ENCODE data around the gene TFF1.

The TFF1 gene

DNA sequence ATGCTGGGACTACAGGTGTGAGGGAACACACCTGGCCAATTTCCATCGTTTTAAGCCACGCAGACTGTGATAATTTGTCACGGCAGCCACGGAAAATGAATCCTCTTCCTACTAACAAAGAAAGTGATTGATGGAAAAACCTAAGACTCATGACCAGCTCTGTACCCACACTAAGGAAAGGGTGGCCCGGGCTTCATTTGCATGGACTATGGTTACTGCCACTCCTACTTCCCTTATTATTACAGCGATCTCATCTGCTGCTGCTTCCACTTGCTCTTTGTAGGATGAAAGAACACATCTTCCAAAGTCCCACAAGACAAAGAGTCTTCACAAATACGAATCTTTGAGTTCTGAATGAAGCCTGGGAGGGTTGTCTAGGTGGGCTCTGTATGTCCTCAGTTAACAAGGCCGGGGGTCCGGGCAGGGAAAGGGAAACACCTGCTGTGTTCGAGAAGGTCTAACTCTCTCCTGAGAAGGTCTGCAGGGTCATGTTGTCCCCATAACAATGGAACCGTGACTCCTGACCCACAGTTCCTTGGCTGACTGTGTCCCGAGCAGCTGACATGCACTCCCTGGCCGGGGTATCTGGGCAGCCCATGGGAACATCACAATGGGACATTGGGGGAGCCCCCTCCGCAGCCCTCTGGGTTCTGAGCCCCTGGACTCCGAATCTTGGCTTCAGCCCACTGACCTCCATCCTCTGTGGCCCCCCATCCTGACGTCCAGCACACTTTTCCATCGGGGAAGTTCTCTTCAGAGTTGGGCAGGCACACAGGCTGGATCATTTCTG lies 13.3 kb upstream of the TFF1 start:
- DNase-seq: no peak

DNA sequence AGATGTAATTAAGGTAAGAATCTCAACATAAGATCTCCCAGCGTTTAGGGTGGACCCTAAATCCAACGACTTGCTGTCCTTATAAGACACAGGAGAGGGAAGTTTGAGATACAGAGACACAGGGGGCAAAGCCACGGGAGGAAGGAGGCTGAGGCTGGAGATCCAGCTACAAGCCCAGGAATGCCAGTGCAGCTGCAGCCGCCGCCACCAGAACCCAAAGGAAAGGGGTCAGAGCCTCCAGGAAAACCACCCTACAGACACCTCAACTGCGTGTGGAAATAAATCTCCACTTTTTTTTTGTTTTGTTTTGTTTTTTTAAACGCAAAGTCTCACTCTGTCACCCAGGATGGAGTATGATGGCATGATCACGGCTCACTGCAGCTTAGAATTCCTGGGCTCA lies 12.1 kb upstream of the TFF1 start:
- DNase-seq: no peak

DNA sequence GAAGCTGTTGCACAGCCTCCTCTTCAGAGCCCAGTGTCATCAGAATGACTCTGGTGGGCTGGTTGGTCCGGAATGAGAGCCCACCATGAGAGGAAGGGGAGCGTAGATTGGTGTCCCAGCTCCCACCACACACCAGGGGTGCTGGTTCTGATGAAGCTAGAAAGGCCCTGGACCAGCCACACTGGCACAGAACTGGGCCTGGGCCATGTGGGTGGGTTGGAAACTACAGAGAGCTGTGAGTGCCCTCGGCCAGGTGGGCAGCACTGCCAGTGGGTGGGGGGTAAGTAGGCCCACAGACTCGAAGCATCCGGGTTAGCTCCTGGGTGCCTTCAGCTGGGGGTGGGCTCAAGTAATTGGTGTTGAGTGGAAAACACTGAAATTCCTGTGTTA lies 11.6 kb upstream of the TFF1 start:
- no peak for DNase-seq

DNA sequence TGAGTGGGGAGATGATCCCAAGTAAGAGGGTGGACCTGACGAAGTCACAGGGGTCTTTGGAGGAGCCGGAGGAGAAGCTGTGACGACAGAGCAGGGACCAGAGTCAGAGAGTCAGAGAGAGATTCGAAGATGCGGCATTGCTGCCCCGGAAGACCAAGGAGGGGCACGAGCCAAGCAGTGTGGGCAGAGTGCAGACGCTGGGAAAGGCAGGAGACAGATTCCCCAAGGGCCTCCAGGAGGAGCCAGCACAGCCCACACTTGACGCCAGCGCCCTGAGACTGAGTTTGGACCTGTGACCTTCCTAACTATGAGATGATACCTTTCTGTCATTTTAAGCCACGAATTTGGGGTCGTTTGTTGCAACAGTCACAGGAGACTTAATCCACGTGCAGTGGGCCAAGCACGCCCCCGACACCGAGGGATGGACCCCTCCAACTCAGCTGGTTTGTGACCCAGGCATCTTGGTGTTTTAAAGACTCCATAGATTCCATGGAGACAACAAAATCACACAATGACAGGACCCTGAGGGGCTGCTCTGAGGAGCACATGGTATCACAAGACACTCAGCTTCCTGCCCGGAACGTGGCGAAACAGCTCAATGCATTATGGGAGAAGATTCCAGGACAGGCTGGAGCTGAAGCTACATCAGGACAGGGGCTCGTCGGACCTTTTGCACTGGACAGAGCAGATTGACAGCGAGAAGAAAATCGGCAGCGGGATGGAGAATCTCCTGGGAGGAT lies 11.0 kb upstream of the TFF1 start:
- DNase-seq: no peak

DNA sequence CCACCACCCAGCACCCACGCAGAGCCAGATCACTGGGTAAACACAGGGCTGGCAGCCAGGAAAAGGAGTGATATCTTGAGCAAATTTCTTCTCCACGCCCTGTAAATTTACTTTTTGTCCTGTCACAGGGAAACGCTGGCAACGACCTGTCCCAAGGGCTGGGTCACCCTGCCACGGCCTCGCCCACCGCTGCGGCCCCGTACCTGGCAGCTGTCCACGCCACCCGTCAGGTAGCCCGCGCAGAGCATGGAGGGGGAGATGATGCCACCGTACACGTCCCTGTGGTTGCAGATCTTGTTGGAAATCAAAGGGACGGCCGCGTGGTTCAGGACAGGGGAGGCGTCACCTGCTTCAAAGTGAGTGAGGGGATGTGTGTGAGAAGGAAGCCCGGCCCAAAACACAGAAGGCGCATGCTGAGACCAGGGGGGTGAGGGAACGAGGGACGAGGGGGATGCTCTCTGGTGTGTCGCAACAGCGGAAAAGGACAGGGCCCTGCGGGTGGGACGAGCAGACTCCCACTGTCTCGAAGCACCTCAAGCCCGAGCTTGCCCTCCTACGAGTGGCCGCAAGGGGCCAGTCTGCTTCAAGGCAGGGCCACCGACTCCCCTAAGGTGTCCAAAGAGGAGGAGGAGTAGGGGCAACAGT lies 10.1 kb upstream of the TFF1 start:
- no peak for DNase-seq

DNA sequence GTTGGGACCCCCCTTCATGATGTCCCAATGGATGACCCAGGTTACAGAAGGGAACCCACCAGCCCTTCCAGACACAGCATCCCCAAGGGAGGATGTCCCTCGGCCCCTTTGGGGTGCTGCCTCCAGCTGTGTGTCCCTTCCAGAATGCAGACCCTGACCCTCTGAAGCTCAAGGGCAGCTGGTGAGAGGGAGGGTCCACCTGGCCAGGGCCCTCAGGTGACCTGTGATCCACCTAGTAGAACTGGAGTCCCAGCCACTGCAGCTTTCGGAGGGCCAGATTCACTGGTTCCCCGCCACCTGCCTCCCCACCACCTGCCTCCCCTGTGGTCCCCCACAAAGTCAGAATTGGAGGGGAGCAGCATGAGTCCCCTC lies 9.6 kb upstream of the TFF1 start:
- DNase-seq: no peak

DNA sequence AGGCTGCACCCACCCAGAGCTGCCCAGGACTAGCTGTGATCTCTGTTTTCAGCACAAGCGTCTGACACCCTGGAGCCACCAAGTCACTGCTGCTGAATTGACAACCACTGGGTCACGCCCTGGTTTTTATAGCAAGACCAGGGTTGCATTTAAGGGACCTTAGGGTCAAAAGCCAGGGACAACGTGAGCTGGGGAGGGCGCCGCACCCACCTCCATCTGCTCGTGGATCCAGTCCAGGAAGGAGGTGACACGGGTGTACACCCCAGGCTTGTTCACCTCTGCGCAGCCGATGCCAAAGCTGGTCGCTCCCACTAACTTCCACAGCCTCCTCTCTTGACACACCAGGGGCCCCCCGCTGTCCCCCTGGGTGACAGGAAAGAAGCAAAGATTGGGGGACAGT lies 9.2 kb upstream of the TFF1 start:
- no peak for DNase-seq

DNA sequence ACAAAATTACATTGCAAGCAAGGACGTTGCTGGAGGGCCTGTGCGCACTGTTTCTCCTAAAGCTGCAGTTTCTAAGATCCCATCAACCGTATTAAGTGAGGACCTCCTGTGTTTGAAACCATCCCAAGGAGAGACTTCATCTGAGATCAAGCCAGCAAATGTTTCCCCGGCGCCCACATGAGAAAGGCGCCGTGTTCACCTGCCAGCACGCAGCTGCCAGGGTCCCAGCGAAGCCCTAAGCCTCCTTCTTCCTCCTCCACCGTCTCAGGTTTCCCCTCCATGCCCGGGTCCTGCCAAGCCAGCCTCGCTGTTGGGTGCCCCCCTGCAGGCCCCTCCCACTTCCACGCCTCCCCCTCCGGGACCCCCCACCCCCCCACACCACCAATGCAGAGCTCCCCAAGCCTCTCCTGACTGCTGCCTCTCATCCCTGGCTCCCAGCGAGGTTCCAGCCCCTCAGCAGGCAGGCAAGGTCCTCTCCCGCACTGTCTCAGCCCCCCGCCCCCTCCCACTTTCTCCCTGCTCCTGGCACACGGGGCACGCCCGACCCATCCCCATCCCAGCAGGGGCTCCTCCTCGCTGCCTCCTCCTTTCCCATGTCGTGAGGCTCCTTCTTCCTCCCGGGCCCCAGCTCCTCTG lies 8.6 kb upstream of the TFF1 start:
- no peak for DNase-seq

DNA sequence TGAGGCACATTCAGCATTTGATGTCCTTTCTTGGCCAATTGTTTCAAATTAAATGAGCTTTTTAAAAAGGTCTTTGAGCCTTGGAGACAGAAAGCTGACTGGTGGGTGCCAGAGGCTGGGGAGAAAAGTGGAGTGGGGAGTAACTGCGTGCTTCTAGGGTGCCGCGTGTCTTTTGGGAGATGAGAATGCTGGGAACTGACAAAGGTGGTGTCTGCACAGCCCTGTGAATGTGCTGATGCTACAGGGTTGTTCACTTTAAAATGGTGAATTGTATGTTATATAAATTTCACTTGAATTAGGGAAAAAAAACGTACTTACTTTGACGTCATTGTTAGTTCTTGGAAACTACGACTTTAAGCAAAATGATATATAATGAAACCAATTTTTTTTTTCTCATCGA lies 8.1 kb upstream of the TFF1 start:
- no peak for DNase-seq

DNA sequence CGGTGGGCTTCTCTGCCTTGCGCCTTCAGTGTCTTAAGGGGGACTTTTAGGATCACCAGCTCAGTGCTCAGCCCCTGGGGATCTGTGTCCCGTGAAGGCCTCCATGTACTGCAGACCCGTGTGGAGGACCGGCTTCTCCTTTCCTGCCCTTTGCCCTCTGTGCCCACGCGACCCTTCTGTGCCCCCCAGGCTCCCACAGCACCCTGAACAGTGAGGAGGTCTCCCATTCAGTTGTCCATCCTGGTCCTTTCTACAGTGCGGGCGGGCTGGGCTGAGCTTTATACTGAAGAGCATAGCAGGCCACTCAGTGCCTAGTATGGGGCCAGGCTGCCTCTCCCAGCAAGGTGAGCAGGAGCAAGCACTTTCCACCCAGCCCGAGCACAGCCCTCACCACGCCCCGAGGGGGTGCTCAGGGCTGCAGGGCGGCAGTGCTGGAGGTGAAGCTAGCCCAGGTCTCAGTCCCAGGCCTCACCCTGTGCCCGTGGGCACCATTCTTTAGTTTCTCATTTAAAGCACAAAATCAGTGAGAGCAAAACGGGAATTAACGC lies 7.6 kb upstream of the TFF1 start:
- no peak for DNase-seq

DNA sequence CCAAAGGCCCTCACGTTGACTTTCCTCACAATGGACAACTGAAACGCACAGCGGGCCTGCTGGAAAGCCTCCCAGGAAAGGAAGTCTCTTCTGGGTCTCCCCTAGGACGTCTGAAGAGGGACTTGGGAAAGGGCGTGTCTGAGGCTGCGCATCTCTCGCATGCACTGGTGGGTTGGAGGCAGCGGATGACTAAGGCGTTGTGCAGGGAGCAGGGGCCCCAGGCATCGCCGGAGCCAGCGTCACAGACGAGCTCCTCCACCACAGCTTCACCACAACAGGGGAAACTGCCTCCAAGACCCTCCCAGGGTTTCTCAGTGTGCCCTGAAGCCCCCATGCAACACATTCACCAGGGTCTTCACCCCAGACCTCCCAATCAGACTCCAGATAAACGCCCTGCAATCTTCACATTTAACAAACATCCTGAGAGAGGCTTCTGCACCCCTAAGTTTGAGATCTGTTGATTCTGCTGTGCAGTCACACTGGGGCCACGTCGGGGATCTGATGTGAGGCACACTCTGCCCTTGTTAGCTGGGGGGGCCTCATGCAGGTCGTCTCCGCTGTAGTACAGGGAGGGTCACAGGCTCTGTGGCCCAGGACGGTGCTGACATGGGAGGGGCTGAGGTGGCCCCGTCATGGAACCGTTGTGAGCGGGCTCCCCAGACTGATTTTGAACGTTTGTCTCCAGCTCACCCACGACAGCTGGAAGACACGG lies 7.0 kb upstream of the TFF1 start:
- DNase-seq: no peak

DNA sequence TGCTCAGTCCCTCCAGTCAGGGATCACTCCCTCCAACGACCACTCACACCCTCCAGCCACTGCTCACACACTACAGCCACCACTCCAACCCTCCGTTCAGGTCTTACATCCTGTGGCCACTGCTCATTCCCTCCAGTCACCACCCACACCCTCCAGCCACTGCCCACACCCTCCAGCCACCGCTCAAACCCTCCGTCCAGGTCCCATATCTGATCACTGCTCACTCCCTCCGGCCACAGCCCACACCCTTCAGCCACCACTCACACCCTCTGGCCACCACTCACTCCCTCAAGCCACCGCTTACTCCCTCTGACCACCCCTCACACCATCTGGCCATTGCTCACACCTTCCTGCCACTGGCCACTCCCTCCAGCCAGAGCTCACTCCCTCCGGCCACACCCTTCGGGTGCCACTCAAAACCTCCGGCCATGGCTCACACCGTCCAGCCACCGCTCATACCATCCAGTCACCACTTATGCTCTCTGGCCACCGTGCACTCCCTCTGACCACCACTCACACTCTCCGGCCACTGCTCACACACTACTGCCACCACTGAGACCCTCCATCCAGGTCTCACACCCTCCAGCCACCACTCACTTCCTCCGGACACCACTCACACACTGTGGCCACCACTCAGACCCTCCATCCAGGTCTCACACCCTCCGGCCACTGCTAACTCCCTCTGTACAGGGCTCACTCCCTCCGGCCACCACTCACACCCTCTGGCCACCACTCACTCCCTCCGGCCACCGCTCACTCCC lies 4.7 kb upstream of the TFF1 start:
- DNase-seq: no peak

DNA sequence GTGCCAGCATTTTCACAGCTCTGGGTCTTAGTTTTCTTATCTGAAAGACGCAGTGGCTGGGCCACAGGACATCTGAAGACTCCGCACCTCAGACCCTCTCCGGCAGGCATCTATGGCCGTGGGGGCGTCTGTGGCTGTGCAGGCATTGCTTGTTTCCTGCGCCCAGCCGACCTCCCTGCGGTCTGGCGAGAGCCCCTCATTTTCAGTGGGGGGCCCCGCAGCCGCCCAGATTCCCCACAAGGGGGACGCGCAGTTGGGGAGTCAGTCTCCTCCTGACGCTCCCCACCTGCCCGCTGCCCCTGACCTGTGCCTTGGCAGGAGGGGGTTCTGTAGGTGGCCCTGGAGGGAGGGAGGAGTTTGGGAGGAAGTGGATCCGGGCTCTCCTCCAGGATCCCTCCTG lies 3.5 kb upstream of the TFF1 start:
- no peak for DNase-seq

DNA sequence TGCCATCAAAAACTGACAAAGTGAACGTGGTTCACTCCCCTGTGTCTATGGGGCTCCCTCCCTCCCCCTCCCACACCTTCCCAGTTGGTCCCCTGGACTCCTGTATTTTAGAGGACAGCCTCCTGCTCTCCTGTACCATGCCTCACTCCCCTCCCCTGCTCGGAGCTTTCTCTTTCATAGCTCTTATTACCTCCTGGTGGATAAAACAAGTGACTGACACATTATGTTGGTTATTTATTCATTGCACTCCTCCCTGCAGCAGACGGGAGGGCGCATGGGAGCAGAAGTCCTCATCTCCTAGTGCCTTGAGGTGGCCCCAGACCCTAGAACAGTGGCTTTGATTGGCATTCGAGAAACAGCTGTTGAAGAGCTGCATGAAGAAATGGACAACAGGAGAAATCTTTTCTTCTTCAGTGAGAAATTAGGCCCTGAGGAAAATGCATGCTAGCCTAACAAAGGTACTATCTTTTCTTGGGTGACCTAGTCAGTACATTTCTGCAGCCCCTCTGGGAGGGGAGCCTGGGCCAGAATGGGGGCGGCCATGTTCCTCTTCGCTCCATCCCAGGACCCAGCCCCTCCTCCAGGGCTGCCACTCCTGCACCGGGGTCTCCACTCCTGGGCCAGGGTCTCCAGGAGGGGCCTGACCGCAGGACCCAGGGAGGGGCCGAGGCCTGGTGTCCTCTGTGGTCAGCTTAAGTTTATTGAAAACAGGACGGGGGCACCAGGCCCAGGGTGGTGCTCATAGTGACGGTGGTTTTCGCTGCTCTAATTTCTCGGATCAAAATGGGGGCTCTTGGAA lies 1.2 kb upstream of the TFF1 start:
- no peak for DNase-seq

DNA sequence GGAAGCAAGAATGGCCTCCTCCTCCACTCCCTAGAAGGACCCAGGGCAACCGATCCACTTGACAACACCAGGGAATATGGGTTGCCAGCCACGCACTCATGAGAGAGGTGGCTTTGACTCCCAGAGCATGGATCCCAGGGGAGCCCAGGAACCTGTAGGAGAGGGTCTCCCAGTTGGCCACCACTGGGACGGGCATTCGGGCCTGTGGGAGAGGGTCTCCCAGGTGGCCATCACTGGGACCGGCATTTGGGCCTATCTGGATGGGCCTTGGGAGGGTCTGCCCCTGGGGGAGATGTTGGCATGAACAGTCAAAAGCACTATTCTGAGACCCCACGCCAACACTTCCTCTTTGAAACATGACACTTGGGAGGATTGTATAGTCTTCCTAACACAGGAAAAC lies 565 bp downstream of the TFF1 start:
- DNase-seq: no peak

DNA sequence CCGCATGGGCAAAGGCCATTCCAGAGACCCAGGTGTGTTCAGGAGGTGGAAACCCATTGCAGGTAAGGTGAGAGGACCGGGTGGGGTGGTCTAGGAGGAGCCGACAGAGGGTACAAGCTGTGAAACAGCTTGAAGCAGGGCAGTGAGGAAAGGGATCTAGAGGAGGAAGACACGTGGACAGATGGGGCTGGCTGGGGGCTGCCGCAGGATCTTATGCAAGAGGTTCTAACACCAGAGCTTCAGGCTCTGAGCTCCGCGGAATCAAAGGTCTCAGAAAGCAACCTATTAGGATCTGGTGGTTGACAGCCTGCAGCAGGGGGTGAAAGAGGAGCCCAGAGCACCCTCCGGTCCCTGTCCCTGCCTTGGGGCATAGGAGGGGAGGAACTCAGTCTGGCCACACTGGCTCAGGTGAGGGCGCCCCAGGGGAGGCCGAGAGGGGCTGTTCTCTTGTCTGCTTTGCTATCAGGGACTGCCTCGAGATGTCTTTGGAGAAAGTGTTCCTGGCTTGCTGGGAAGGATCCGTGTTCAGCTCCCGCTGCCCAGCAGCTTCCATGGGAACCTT lies 1.9 kb downstream of the TFF1 start:
- no peak for DNase-seq

DNA sequence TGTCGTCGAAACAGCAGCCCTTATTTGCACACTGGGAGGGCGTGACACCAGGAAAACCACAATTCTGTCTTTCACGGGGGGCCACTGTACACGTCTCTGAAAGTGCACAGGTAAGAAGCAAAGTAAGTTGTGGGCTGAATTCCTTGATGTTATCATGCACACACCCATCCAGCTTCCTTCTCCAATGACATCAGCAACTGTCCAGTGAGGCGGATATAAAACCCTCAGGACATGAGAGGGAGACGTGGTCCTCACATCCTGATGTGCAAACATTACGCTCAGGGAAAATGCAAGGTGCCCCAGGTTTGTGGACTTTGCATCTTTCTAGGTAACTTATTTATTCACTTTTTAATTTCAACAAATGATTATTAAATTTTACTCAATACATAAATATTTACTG lies 3.0 kb downstream of the TFF1 start:
- DNase-seq: no peak

DNA sequence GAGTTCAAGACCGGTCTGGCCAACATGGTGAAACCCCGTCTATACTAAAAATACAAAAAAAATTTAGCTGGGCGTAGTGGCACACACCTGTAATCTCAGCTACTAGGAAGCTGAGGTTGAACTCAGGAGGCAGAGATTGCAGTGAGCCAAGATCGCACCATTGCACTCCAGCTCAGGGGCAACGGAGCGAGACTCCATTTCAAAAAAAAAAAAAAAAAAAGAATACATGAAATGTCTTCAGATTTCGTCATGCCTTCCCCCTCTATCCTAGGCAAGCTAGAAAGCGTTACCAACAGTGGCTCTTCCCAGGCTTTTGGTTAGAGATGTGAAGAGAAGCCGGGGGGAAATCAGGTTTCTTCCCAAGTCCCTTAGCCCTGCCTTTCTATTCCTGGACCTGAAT lies 3.6 kb downstream of the TFF1 start:
- no peak for DNase-seq

DNA sequence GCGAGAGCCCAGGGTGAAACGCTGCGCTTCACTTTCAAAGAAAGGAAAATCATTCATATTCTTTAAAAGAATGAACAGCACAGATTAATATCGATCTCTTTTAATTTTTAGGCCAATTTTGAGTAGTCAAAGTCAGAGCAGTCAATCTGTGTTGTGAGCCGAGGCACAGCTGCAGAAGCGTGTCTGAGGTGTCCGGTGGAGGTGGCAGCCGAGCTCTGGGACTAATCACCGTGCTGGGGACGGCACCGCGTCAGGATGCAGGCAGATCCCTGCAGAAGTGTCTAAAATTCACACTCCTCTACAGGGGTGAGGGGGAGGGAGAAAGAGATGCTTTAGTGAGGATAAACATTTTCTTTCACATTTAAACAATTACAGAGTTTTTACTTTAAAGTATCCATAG lies 4.1 kb downstream of the TFF1 start:
- no peak for DNase-seq

DNA sequence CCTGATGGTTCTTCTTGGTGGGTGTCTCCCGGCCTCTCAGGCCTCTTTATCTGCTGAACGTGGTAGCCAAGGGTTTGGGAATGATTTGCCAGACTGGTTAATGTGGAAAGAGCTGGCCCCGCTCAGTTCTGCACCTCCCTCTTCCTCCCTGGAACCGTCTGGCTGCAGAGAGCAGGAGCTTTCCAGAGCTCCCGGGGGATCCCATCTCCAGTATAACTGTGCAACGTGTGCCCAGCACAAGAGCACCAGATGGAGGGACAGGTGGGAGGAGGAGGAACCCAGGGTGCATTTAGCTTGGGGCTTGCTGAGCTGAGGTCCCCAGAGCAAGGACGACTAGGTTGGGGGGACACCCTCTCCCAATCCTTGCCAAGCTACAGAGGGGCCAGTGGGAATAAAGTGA lies 5.0 kb downstream of the TFF1 start:
- no peak for DNase-seq

DNA sequence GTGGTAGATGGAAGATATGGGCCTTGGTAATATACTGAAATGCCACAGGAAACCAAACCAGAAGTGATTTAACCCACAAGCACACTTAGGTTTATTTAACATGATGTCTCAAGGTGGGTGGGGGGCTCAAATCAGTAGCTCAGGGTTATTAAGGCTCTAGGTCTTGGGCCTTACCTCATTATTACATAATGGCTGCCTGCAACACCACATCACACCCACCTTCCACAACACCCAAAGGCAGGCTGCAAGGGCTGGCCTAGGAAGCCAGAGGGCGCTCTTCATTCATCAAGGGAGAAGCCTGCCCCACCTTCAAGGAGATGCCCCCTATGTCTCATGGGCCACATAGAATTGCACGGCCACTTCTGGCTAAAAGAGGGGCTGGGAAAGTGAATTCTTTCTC lies 6.0 kb downstream of the TFF1 start:
- peak; percentile 12 for DNase-seq
